Measurements from ENCODE around the gene PSTK.

DNA sequence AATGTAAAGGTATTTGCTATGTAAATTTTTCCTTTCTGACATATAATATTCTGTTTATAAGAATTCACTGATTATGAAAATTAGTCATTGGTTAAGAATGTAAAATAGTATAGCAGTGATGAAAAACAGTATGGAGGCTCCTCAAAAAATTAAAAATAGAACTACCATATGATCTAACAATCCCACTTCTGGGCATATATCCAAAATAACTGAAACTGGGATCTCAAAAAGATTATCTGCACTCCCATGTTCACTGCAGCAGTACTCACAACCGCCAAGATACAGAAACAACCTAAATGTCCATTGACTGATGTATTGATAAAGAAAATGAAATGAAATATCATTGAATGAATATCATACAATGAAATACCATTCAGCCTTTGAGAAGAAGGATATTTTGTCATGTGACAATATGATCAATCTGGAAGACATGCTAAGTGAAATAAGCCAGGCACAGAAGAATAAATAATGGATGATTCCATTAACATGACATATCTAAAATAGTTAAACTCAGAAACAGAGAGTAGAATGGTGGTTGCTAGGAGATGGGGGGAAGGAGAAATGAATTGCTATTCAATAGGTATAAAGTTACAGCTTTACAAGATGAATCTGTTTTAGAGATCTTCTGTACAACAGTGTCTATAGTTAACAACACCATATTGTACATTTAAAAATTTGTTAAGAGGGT, 40.2 kb upstream of the PSTK start:
- TF ChIP-seq CTCF (IDR thresholded peaks at IDR 0.05) (no peak), ZFX (IDR thresholded peaks at IDR 0.05; ENCODE audit: borderline replicate concordance) (no peak)

Data from 22Rv1 (cell line).